ENCODE results near the gene ZSWIM4. TPM values are rescaled to one million over a fixed set of nuclear protein-coding genes. Genes with fewer than 3 reads are reported as not detected.

Gene ZSWIM4
- polyA plus RNA-seq, 1 donor from 2014 or later, result 4.7 TPM

- no peaks in the 10 kb centered on the region for H3K36me3 ChIP-seq (ENCODE audit: insufficient read depth, low read length)
- H3K9me2 ChIP-seq (ENCODE audit: insufficient read depth, low read length), result no peaks in the 10 kb centered on the region
- H3K79me2 ChIP-seq (replicated peaks; ENCODE audit: insufficient read depth, low read length), result no peaks in the 10 kb centered on the region
Observed at GRCh38 chr19:13770013-13770635, 25.1 kb upstream of the ZSWIM4 start.

More at GRCh38 chr19:13770013-13770635, 25.1 kb upstream of the ZSWIM4 start:
- no peaks in the 10 kb centered on the region for H3F3A ChIP-seq (ENCODE audit: insufficient read depth, low read length, poor library complexity, severe bottlenecking)
- H4K20me1 ChIP-seq (ENCODE audit: insufficient read depth), result no peaks in the 10 kb centered on the region
- H3K27me3 ChIP-seq (ENCODE audit: insufficient read depth, low read depth, low read length), result no peaks in the 10 kb centered on the region
- TF ChIP-seq RAD21 (conservative IDR thresholded peaks at IDR 0.05), result no peak
- no peak for TF ChIP-seq EZH2 (IDR thresholded peaks at IDR 0.05; ENCODE audit: borderline replicate concordance, insufficient read depth, low read length, poor library complexity, severe bottlenecking)
- TF ChIP-seq EP300 (conservative IDR thresholded peaks at IDR 0.05; ENCODE audit: poor library complexity, severe bottlenecking), result no peak
- TF ChIP-seq MXI1 (conservative IDR thresholded peaks at IDR 0.05; ENCODE audit: poor library complexity, severe bottlenecking), result no peak
- no peak for TF ChIP-seq TAF1 (IDR thresholded peaks at IDR 0.05; ENCODE audit: low read depth)
- TF ChIP-seq REST (IDR thresholded peaks at IDR 0.05; ENCODE audit: borderline replicate concordance), result no peak
- no peak for TF ChIP-seq POLR2AphosphoS5 (IDR thresholded peaks at IDR 0.05)
- no peak for TF ChIP-seq CTCF (IDR thresholded peaks at IDR 0.05; ENCODE audit: poor library complexity, severe bottlenecking)
- TF ChIP-seq SMC3 (conservative IDR thresholded peaks at IDR 0.05; ENCODE audit: poor library complexity), result no peak
- H3K27ac ChIP-seq (ENCODE audit: low read length), result no peak overlapping the region
- H3K4me2 ChIP-seq (ENCODE audit: low read length), result no peak overlapping the region
- no peaks in the 10 kb centered on the region for H3K9me3 ChIP-seq (ENCODE audit: low read length)
- H2AFZ ChIP-seq (ENCODE audit: low read depth, low read length), result no peak overlapping the region
- no peak overlapping the region for H3K4me3 ChIP-seq (ENCODE audit: low read length)
- no peak overlapping the region for H3K9ac ChIP-seq (ENCODE audit: low read length)

All from neural cell (in vitro differentiated cells).